NCI-H510A (cell line): ENCODE data around the gene TSPO.

ENCODE experiments used
- DNase-seq: peaks from one replicate; lab custom pipeline; 2025; lab: John Stamatoyannopoulos, UW

The TSPO gene

DNA sequence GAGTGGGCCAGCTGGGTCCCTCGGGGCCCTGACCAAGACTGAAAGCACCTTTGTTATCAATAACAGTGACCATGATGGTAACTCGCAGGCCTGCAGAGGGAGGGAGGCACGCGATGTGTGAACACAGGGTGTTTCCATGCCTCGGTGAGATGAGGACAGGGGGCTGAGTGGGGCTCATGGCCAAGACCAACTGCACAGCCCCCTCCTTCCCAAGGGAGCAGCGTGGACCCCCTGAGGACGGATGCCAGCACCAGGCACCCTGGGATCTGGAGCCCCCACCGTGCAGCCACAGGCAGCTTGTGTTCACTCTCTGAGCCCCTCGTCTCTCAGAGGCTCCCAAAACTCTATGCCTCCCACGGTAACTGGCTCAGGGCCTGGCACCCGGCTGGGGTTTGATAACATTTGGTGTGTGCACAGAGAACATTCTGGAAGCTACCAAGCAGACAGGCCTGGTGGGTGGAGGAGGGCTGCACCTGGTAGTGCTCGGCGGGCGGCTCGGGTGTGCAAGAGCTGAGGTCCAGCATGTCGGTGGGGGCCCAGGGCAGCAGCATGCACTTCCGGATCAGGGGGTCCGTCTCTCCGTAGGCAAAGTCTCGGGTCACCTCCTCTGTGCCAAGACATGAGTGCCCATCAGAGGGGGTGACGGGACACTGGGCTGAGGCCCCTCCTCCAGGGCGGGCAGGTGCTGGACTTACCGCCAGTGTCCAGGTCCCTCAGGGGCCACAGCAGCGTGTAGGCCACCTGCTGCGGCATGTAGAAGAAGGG lies 28.0 kb downstream of the TSPO start:
- no peak for DNase-seq

DNA sequence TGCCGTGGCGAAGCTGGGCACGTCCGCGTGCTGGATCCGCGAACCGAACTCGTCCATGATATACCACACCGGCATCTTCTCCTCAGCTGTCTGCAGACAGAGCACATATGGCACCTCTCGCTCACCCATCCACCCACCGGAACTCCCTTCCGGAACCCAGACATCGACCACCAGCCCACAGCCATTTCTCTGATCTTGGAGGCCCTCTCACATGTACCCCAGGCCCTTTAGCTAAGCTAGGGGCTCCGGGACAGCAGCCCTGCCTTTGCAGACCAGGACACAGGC lies 28.5 kb downstream of the TSPO start:
- no peak for DNase-seq

DNA sequence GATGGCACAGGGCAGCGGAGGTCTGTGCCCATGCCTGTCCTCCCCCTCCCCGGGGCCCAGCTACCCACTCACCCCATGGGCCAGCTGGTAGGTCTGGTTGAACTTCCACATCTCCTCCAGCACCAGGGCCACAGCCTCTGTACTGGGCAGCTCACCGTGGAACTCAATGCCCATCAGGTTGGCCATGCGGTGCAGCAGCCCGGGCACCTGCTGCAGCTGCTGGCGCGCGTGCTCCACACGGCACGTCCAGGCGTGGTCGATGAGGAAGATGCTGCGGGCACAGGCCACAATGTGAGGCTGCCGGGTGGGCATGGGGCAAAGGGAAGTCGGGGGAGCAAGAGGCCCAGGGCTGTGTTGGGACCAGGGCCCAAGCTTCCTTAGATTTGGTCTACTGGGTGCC lies 29.3 kb downstream of the TSPO start:
- no peak for DNase-seq

GRCh38 chr22:43181321-43182076 lies 30.1 kb downstream of the TSPO start:
- no peak for DNase-seq

- no peak for DNase-seq
Measured at GRCh38 chr22:43182118-43182517, 30.8 kb downstream of the TSPO start.

DNA sequence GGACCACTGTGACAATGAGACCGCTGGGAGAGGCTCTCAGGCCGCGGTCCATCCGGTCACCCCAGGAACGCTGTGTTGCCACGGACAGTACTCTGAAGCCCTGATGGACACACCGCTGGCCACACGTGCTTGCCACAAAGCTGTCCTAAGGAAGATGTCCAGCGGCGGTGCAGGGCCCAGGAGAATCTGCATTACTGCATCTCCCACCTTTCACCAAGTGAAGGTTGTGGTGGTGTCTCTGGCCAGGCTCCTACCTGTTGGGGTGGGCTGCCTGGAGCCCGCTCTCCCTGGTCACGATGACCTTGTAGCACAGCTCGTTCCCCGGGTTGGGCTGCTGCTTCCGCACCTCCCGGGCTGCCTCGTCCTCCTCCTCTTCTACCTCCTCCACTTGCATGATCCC lies 31.4 kb downstream of the TSPO start:
- DNase-seq: no peak

GRCh38 chr22:43183496-43184277 lies 32.3 kb downstream of the TSPO start:
- DNase-seq: no peak

GRCh38 chr22:43185860-43186261 lies 34.5 kb downstream of the TSPO start:
- DNase-seq: no peak

DNA sequence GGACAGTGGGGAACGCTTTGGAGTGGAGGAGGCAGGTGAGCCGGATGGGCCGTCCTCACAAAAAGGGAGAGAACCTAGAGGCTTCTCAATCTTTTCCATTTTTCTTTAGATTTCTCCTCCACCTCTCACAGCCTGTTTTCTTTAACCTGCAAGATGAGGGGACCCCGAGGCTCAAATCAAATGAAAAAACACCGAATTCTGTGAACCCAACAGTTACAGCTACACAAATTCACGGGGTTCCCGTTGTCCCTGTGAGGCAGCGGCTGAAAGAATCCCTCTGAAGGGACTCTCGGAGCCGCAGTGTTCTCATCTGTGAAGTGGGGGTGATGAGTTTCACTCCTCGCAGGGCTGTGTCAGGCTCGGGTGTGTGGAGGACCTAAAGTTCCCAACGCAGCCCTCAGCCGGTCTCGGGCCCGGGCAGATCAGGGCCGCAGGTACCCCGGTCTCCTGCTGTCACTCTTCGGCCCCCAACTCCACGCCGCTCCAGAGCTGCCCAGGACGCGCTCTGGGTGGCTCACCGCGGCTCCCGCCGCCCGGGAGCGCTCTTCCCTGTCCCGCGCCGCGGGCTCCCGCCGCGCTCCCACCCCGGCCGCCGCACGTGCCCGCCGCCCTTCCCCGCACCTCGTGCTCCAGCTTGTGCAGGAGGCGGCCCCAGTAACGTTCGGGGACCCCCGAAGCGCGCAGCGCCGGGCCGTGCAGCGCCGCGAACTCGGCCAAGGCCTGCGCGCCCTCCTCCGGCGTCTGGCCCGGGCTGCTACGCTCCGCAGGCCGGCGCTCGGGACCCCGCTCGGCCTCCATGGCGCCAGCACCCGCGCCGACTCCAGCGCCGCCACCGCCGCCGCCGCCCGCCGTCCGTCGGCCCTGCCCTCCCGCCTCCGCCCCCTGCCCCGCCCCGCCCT lies 35.2 kb downstream of the TSPO start, which contains the start of gene TTLL12:
TSS of gene TTLL12 (minus strand) at position 863 of the 899 bp plus-strand sequence. CDS start at position 798, 65 bp downstream.
- no peak for DNase-seq

DNA sequence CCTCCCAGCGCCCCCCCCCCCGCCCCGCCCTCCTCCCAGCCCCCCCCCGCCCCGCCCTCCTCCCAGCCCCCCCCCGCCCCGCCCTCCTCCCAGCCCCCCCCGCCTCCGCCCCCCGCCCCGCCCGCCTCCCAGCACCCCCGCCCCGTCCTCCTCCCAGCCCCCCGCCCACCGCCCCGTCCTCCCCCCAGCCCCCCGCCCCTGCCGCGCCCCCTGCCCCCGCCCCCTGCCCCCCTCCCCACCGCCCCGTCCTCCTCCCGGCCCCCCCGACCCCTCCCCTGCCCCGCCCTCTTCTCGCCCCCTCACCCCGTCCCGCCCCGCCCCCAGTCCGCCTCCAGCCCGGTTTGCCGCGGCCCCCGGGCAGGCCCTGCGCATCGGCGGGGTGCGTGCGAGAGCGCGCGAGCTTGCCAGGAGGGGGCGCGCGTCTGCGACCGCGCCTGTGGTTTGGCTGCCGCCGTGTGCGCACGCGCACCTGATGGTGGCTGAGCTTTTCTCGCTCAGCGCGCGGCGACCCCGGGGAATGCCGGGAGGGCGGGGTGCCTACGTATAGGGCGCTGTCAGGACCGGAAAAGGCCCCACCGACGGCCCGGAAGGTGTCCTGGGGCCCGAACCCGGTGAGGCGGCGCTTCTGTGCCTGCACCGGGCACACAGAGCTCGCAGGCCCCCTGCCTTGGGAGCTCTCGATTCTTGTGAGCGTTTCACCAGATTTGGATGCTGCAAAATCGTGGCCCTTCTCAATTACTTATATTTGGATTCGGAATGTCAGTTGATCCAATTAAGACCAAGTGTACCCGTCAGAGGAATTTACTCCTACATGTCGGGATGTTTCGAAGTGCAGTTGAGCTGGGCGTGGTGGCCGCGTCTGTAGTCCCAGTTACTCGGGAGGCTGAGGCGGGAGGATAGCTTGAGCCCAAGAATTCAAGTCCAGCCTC lies 36.1 kb downstream of the TSPO start:
- peak; percentile 75 for DNase-seq

GRCh38 chr22:43188829-43189545 lies 37.6 kb downstream of the TSPO start:
- no peak for DNase-seq

- no peak for DNase-seq
Measured at GRCh38 chr22:43191831-43192230, 40.5 kb downstream of the TSPO start.

GRCh38 chr22:43197271-43197941 lies 46.0 kb downstream of the TSPO start:
- no peak for DNase-seq

GRCh38 chr22:43198126-43198525 lies 46.8 kb downstream of the TSPO start:
- no peak for DNase-seq

- DNase-seq: no peak
Measured at GRCh38 chr22:43198936-43199335, 47.6 kb downstream of the TSPO start.

- DNase-seq: no peak
Measured at GRCh38 chr22:43199541-43199940, 48.2 kb downstream of the TSPO start.

GRCh38 chr22:43200031-43200430 lies 48.7 kb downstream of the TSPO start:
- no peak for DNase-seq

DNA sequence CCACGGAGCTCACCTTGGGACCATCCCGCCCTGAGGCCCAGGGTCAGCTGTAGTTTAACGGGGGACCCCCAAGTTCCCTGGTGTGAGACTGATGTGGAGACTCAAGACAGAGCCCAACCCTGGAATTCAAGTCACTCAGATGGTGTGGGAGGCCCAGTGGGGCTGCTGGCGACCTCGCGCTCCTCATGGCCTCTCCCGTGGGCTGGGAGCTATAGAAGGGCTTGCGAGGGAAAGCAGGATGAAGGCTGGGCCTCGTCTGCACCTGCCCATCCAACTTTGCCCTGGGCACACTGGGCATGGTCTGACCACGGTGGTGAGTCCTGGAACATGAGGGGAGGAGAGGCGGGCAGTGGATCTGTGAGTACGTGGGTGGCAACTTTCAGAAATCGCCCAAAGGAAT lies 49.2 kb downstream of the TSPO start:
- no peak for DNase-seq

- DNase-seq: no peak
Measured at GRCh38 chr22:43201486-43202219, 50.3 kb downstream of the TSPO start.
